ENCODE results near the gene ZFP90.
"Not testable (repeated sequence)": the region's sequence is repeated elsewhere in the genome, so short reads cannot be mapped to it uniquely, and the experiment has no call there.

The ZFP90 gene

GRCh38 chr16:68538880-68539701 is at the start of gene ZFP90:
TSS of gene ZFP90 (plus strand) at chr16:68539291. CDS start at chr16:68539793, 502 bp downstream.
- peak; percentile 77 for DNase-seq

GRCh38 chr16:68490358-68490757 is 48.7 kb upstream of the ZFP90 start:
- peak; percentile 63 for DNase-seq

DNA sequence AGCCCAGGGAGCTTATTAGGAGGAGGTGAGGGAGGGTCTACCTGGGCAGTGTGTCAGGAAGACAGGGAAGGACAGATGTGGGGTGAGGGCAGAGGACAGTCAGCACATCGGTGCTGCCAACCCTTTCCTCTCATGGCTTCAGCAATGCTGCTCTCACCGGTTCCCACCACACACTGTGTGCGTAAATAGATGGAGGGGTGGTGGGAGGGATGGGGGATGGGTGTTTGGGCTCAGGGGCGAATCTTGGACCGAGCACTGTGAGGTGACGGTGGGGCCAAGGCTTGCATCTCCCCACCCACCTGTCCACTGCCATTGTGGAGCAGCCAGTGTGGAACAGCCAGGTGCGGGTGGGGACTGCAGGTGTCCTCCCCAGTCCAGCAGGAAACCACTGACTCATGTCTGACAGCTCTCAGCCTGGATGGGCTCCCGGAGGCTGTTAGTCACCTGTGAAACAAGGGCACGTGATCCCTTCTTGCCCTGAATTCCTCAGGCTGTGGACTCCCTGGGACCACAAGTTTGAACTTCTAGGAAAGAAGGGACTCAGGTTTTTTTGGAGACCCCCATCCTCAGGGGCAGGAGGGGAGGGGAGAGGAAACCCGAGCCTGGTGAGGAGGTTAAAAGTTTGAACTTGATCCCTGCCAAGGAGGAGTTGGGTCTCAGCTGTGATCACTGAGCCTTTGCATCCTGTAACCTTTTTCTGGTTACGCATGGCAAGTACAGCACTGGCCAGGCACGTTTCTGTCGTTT is 48.1 kb upstream of the ZFP90 start:
- DNase-seq: peak; percentile 96

DNA sequence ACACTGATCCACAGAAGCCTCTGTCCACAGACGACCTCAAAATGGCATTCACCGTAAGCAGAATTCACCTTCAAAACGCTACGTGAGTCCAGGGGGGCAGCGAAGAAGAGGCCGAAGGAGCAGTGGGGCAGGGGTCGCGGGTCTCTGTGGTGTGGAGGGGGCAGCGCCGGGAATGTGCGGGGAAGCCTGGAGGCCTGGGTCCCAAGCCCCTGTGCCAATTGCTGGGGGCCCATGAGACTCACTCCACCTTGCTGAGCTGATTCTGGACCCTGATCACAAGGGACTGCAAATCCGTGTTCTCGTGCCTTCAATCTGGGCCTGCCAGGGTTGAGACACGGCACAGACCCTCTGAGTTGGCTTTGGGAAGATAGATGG is 47.5 kb upstream of the ZFP90 start:
- no peak for DNase-seq

DNA sequence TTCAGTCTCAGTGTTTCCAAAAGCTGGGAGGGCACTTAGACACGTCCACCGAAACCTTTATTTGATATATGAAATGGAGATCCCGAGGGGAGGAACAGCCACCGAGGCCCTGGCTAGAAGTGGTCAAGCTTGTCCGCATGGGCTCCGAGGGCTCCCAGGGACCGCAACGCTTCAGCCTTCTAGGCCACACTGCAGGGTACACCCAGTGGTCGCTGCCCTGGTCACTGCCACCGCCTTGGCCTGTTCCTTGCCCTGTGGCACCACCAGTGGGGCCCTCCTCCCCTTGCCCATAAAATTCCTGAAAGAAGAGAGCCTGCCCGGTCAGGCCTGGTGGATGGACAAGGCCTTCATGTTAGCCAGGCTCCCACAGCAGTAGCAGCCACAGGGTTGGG is 46.9 kb upstream of the ZFP90 start:
- DNase-seq: no peak

- peak; percentile 99 for DNase-seq
Measured at GRCh38 chr16:68492543-68493411, 46.3 kb upstream of the ZFP90 start.

GRCh38 chr16:68493412-68494070 is 45.5 kb upstream of the ZFP90 start:
- no peak for DNase-seq

DNA sequence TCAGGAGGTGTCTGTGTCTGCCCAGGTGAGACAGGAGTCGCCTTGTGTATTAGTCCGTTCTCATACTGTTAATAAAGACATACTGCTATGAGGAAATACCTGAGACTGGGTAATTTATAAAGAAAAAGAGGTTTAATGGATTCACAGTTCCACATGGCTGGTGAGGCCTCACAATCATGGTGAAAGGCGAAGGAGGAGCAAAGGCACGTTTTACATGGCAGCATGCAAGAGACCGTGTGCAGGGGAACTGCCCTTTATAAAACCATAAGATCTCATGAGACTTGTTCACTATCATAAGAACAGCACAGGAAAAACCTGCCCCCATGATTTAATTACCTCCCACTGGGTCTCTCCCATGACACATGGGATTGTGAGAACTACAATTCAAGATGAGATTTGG is 44.8 kb upstream of the ZFP90 start:
- DNase-seq: not testable (repeated sequence)

DNA sequence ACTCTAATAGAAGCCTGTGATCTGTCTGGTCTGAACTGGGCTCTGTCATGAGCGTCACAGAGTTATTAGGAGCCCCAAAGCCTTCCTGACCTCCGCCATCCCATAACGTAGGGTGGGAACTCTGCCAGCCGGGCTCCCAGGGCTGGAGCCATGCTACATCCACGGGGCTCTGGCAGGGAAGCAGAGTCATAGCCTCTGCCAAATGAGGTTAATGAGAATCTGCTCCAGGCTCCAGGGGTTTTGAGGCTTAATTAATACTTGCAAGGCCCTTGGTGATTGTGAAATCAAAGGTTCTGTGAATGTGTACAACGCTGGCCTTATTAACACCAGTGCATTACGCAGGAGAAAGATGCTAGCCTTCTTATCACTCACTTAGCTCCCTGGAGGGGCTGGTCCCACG is 42.4 kb upstream of the ZFP90 start:
- DNase-seq: no peak

- no peak for DNase-seq
Measured at GRCh38 chr16:68499006-68499405, 40.1 kb upstream of the ZFP90 start.

DNA sequence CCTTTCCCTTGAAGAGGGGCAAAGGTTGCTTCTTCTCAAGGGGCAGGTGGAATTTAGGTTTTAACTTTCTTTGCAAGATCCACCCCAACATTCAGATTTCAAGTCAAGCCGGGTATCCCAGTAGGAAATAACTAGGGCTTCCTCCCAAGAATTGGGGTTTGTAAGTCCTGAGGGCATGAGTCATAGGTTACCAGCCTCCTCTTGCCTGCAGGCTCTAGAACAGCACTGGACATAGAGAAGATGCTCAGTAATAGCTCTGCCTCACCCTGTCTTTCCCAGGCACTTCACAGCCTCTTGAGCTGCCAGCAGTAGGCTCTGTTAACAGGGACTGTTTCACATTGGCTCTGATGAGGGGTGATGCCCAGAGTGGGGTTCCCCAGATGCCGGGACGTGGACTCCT is 35.8 kb upstream of the ZFP90 start:
- peak; percentile 76 for DNase-seq

DNA sequence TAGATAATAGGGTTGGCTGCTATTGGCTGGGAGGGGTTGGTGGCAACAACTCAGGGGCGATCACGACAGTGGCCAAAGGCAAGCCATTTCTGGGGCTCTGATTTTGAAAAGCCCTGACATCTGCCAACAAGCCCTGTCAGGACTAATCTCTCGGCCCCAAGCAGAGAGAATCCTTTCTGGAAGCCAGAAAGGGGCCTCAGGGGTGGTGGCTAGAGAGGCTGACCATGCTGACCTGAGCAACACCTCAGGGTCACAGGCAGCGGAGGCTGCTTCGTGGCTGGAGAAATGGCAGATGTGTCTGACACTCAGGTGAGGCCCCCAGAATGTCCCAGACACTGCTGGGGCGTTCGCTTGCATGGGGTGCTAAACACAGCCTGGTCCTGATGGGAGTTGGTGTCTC is 35.0 kb upstream of the ZFP90 start:
- no peak for DNase-seq

DNA sequence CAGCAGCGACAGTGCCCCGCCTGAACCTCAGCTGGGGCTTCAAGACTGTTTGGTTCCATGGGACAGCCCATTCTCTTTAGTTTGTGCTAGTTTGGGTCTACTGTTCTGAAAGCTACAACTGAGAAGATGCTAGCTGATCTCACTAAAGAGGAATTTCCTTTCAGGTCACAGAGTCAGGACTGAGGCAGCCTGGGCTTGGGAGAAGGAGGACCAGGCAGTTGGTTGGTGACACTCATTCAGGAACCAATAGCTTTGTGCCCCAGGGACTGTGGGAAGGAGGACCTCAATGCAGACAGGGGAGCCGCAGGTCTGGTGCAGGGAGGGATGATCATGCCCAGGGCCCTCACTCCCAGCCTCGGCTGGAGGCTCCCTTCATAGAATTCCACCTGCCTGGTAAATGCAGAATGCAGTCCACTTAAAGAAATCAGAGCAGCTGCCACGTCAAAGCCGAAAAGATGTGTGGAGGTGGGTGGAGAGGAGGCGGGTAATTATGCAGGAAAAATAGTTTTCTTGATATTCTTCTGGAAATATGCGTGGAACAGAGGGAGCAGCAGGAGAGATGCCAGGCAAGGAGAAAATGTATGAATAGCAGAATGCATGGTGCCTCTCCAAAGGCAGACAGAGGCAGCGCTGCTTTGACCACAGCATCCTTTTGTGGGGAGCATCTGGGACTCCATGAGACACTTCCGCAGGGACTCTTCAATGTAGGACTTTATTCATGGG is 32.6 kb upstream of the ZFP90 start:
- no peak for DNase-seq

DNA sequence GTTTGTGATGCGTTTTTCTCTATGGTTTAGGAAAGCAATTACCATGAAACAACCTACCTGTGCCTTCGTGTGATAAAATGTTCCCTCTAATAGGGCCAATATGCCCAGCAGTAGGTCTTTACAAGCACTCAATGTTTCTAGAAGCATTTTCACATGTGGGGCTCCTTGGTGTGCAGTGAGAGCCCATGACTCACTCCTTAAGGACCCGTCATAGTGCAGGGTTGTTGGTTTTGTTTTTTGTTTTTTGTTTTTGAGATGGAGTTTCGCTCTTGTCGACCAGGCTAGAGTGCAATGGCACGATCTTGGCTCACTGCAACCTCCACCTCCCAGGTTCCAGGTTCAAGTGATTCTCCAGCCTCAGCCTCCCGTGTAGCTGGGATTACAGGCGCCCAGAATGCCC is 31.1 kb upstream of the ZFP90 start:
- DNase-seq: no peak

DNA sequence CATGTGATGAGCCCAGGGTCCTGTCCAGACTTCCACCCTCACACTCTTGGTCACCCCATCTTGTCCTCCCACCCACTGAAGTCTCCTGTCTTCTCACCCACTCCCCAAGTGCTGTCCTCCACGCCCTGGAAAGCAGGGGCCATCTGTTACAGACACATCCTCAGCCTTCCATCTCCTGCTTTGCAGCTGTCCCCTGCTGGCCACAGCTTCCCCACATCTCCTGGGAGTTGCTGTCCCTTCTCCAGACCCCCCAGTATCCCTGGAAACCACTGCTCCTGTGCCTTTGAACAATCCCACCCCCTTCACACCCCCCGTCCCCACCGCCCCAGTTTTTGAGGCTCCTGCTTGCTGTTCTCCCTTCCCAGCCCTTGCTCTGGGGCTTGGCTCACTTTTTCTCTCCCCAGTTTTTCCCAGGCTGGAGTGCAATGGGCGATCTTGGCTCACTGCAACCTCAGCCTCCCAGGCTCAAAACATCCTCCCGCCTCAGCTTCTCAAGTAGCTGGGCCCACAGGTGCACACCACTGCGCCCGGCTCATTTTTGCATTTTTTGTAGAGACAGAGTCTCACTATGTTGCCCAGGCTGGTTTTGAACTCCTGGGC is 30.4 kb upstream of the ZFP90 start:
- no peak for DNase-seq

- DNase-seq: no peak
Measured at GRCh38 chr16:68509381-68509780, 29.7 kb upstream of the ZFP90 start.

GRCh38 chr16:68510775-68511174 is 28.3 kb upstream of the ZFP90 start:
- DNase-seq: no peak

GRCh38 chr16:68512183-68512582 is 26.9 kb upstream of the ZFP90 start:
- DNase-seq: no peak

DNA sequence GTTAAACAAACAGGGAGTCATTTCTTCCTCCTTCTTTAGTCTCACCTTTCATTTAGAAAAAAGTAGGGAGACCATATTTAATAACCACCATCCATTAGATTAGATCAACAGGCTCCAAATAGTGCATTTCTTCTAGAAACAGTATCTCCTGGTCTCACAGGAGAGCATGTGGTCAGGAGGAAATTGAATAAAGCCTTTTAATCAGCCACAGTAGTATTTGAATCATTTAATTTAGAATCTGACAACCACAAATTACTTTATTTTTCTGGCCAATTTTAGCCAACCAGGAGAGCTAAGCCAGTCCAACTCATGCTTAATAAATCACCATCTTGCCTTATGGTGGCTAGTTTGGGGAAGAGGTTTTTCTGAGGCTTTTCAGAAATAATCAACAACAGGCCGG is 26.3 kb upstream of the ZFP90 start:
- DNase-seq: no peak

DNA sequence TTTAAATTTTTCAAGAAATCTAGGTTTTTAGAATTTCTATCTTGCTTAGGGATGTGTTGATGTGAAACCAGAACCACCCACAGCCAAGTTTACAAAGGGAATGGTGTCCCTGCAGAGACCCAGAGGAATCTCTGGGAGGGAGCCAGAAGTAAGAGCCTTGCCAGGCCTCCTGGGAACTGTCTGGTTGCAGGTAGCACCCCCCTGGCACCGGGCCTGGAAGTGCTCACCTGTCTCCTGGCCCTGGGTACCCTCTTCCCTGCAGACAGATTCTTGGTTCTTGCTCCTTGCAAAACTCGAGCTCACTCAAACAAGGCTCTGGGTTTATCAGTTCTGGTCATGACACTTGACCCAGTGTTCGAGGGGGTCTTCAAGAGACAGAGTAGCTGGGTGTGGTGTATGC is 24.6 kb upstream of the ZFP90 start:
- no peak for DNase-seq

DNA sequence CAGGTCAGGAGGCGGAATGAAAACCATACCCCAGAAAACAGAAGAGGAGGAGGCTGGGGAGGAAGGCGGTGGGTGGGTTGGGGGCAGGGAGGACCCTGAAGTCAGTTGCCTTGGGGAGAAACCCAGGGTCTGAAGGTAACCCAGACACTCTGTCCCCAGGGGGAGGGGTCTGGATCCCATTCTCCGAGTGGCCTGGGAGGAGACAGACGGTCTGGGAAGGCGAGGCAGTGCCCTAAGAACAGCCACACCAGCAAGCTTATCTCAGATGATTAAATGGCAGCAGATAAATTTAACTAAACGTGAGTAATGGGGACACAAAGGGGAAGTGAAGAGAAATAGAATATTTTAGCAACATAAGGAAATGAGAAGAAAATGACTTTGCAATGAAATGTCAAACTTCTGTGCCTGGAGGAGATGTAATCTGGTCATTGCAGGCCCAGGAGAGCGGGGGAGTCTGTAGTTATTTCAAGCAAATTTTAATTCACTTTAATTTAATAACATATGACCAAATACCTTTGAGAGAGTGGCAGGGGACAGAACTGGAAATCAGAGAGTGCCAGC is 21.4 kb upstream of the ZFP90 start:
- no peak for DNase-seq
